ENCODE data around the gene AHI1.

GRCh38 chr6:135440087-135440792 lies 57.3 kb downstream of the AHI1 start:
- TF ChIP-seq POLR2A (IDR thresholded peaks at IDR 0.05): no peak
- TF ChIP-seq CTCF (IDR thresholded peaks at IDR 0.05): no peak
- no peak for TF ChIP-seq POLR2AphosphoS5 (IDR thresholded peaks at IDR 0.05)
